Astrocyte (in vitro differentiated cells and primary cell): ENCODE results near the gene P2RY13. TPM values are rescaled to one million over a fixed set of nuclear protein-coding genes. Genes with fewer than 3 reads are reported as not detected.

ENCODE experiments used
- DNase-seq: peaks from one replicate; pipeline ENCODE4 v3.0.0-alpha.2; 2010; ENCODE audit warnings: low read depth
- FAIRE-seq: peaks from 2 replicates; lab custom pipeline; 2011; peaks lifted over from hg19 to GRCh38; lab: Jason Lieb, UNC
- H2AFZ ChIP-seq: 2 replicates; pipeline ENCODE4 v1.6.0; 2012; ENCODE audit warnings: low read depth, low read length, inconsistent platforms
- H3K27ac ChIP-seq: 2 replicates; pipeline ENCODE4 v1.5.1; 2011; ENCODE audit warnings: low read depth, low read length, inconsistent platforms
- H3K27me3 ChIP-seq: 2 replicates; pipeline ENCODE4 v1.6.0; 2011; ENCODE audit warnings: low read length, inconsistent platforms; ENCODE audit not compliant: insufficient read depth
- H3K36me3 ChIP-seq: 2 replicates; pipeline ENCODE4 v1.5.1; 2011; ENCODE audit warnings: low read length, inconsistent platforms; ENCODE audit not compliant: insufficient read depth
- H3K4me1 ChIP-seq: 2 replicates; pipeline ENCODE4 v1.5.1; 2011; ENCODE audit warnings: low read length, inconsistent platforms; ENCODE audit not compliant: insufficient read depth
- H3K4me2 ChIP-seq: 2 replicates; pipeline ENCODE4 v1.6.0; 2012; ENCODE audit warnings: low read length, inconsistent platforms
- H3K4me3 ChIP-seq: 2 replicates; pipeline ENCODE4 v1.5.1; 2011; ENCODE audit warnings: low read depth, mild to moderate bottlenecking, low read length, inconsistent platforms; ENCODE audit not compliant: insufficient read depth
- H3K79me2 ChIP-seq: 2 replicates; pipeline ENCODE4 v1.6.0; 2012; ENCODE audit warnings: mild to moderate bottlenecking, low read length, inconsistent platforms; ENCODE audit not compliant: insufficient read depth
- H3K9ac ChIP-seq: 2 replicates; pipeline ENCODE4 v1.6.0; 2012; ENCODE audit warnings: mild to moderate bottlenecking, low read length, inconsistent platforms
- H3K9me3 ChIP-seq: 2 replicates; pipeline ENCODE4 v1.5.1; 2012; ENCODE audit warnings: low read depth, mild to moderate bottlenecking, low read length, inconsistent platforms; ENCODE audit not compliant: insufficient read depth
- H4K20me1 ChIP-seq: 2 replicates; pipeline ENCODE4 v1.6.0; 2012; ENCODE audit warnings: low read length, inconsistent platforms; ENCODE audit not compliant: insufficient read depth
- H3K27ac Mint-ChIP-seq: one replicate; pipeline ENCODE4 v1.8.0; 2021; ENCODE audit warnings: mild to moderate bottlenecking, mixed read lengths; ENCODE audit not compliant: unreplicated experiment
- H3K27me3 Mint-ChIP-seq: one replicate; pipeline ENCODE4 v1.8.0; 2021; ENCODE audit warnings: low read depth, mixed read lengths; ENCODE audit not compliant: unreplicated experiment
- H3K36me3 Mint-ChIP-seq: one replicate; pipeline ENCODE4 v1.8.0; 2021; ENCODE audit warnings: low read depth, mixed read lengths; ENCODE audit not compliant: unreplicated experiment
- H3K4me1 Mint-ChIP-seq: one replicate; pipeline ENCODE4 v1.8.0; 2021; ENCODE audit warnings: low read depth, mixed read lengths; ENCODE audit not compliant: unreplicated experiment
- H3K4me3 Mint-ChIP-seq: one replicate; pipeline ENCODE4 v1.8.0; 2021; ENCODE audit warnings: mild to moderate bottlenecking, moderate library complexity, mixed read lengths; ENCODE audit not compliant: unreplicated experiment
- H3K9me3 Mint-ChIP-seq: one replicate; pipeline ENCODE4 v1.8.0; 2021; ENCODE audit warnings: mild to moderate bottlenecking, mixed read lengths; ENCODE audit not compliant: unreplicated experiment
- CTCF ChIP-seq: IDR thresholded peaks from 2 replicates; pipeline ENCODE4 v1.5.1; 2011; ENCODE audit warnings: low read depth, mild to moderate bottlenecking, inconsistent platforms, low read length, moderate library complexity; ENCODE audit not compliant: insufficient read depth
- EZH2 ChIP-seq: IDR thresholded peaks from 2 replicates; pipeline ENCODE4 v1.6.1; 2012; ENCODE audit warnings: mild to moderate bottlenecking, low read length, inconsistent platforms; ENCODE audit not compliant: insufficient read depth
- total RNA-seq: library from RNA; stranded (reverse); gene quantifications from 2 replicates; pipeline ENCODE4 v1.2.1, GENCODE V29; 2021

The P2RY13 gene
- total RNA-seq, 1 donor from 2014 or later, result not detected

- Mint-ChIP-seq H3K27me3 (no peaks in the 10 kb centered on the region), H3K4me3 (no peak overlapping the region), H3K4me1 (peaks cover 6% of the 10 kb centered on the region), H3K9me3 (no peaks in the 10 kb centered on the region), H3K27ac (no peak overlapping the region), H3K36me3 (no peaks in the 10 kb centered on the region)
- H3K4me2 ChIP-seq, result no peak overlapping the region
- TF ChIP-seq EZH2, result no peak
- no peak for TF ChIP-seq CTCF
- no peak overlapping the region for H2AFZ ChIP-seq
- H3K79me2 ChIP-seq, result no peaks in the 10 kb centered on the region
- peak; percentile 45 for DNase-seq
- no peaks in the 10 kb centered on the region for H3K4me1 ChIP-seq
- no peak overlapping the region for H3K4me3 ChIP-seq
- no peaks in the 10 kb centered on the region for H3K9me3 ChIP-seq
- peak; percentile 62 for FAIRE-seq
- H3K27me3 ChIP-seq, result no peaks in the 10 kb centered on the region
- no peaks in the 10 kb centered on the region for H3K36me3 ChIP-seq
- no peaks in the 10 kb centered on the region for H4K20me1 ChIP-seq
- H3K27ac ChIP-seq, result no peak overlapping the region
- H3K9ac ChIP-seq, result no peak overlapping the region
These were observed 42.9 kb upstream of the P2RY13 start for GRCh38 chr3:151372063-151372820.

DNA sequence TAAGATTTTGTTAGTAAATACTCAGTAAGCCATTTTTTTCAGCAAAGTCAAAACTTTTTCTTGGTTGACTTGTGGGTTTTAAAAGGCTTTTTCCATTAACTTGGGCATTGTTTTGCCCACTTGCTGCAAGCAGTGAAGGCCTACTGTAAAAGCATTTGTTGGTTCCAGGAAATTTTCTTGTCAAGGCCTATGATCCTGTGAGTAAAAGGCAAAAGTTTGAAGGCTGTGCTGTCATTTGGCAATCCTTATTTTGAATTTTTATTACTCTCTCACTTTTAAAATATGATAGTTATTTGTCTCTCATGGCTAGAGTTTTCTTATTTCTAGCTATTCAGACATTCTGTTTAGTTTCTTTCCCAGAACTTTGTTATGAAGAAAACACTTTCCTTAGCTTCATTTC, 42.2 kb upstream of the P2RY13 start:
- H3K4me2 ChIP-seq, result no peak overlapping the region
- H3K9me3 Mint-ChIP-seq, result no peaks in the 10 kb centered on the region
- no peaks in the 10 kb centered on the region for H4K20me1 ChIP-seq
- H3K36me3 ChIP-seq, result no peaks in the 10 kb centered on the region
- H3K27ac ChIP-seq, result no peak overlapping the region
- no peaks in the 10 kb centered on the region for H3K79me2 ChIP-seq
- H3K27me3 Mint-ChIP-seq, result no peaks in the 10 kb centered on the region
- H3K4me3 ChIP-seq, result no peak overlapping the region
- H3K9ac ChIP-seq, result no peak overlapping the region
- H3K27ac Mint-ChIP-seq, result no peak overlapping the region
- no peaks in the 10 kb centered on the region for H3K36me3 Mint-ChIP-seq
- H3K4me3 Mint-ChIP-seq, result no peak overlapping the region
- H3K4me1 ChIP-seq, result no peaks in the 10 kb centered on the region
- TF ChIP-seq CTCF (no peak), EZH2 (no peak)
- no peaks in the 10 kb centered on the region for H3K27me3 ChIP-seq
- no peak for DNase-seq
- H2AFZ ChIP-seq, result no peak overlapping the region
- H3K9me3 ChIP-seq, result no peaks in the 10 kb centered on the region
- no peak for FAIRE-seq
- H3K4me1 Mint-ChIP-seq, result peaks cover 6% of the 10 kb centered on the region

- H3K4me3 Mint-ChIP-seq, result no peak overlapping the region
- H3K9ac ChIP-seq, result no peak overlapping the region
- no peaks in the 10 kb centered on the region for H3K9me3 Mint-ChIP-seq
- H3K36me3 ChIP-seq, result no peaks in the 10 kb centered on the region
- H3K36me3 Mint-ChIP-seq, result no peaks in the 10 kb centered on the region
- H3K27me3 Mint-ChIP-seq, result no peaks in the 10 kb centered on the region
- no peaks in the 10 kb centered on the region for H3K79me2 ChIP-seq
- no peak overlapping the region for H2AFZ ChIP-seq
- FAIRE-seq (no peak), DNase-seq (no peak)
- no peak overlapping the region for H3K27ac Mint-ChIP-seq
- no peaks in the 10 kb centered on the region for H4K20me1 ChIP-seq
- peaks cover 9% of the 10 kb centered on the region for H3K4me1 Mint-ChIP-seq
- TF ChIP-seq EZH2 (no peak), CTCF (no peak)
- no peak overlapping the region for H3K27ac ChIP-seq
- no peak overlapping the region for H3K4me3 ChIP-seq
- H3K27me3 ChIP-seq, result no peaks in the 10 kb centered on the region
- H3K4me1 ChIP-seq, result no peaks in the 10 kb centered on the region
- no peak overlapping the region for H3K4me2 ChIP-seq
- no peaks in the 10 kb centered on the region for H3K9me3 ChIP-seq
These were observed 38.1 kb upstream of the P2RY13 start for GRCh38 chr3:151367448-151367847.
